ENCODE results near the gene CBX1. TPM values are rescaled to one million over a fixed set of nuclear protein-coding genes. Genes with fewer than 3 reads are reported as not detected.

Gene CBX1
- total RNA-seq, 1 donor from 2014 or later = 49.5 TPM

DNA sequence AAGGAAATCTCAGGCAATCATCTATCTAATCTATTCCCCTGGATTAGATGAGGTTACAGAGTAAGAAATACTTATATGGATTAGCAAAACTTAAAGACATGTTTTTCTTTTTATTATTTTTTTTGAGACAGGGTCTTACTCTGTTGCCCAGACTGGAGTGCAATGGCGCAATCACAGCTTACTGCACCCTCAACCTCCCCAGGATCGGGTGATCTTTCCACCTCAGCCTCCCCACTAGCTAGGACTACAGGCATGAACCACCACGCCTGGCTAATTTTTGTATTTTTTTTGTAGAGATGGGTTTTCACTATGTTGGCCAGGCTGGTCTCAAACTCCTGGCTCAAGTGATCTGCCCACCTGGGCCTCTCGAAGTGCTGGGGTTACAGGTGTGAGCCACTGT lies 56.4 kb downstream of the CBX1 start:
- Mint-ChIP-seq H3K4me1 (peaks cover 32% of the 10 kb centered on the region), H3K36me3 (ENCODE audit: low read depth) (peaks cover 15% of the 10 kb centered on the region), H3K9me3 (no peaks in the 10 kb centered on the region), H3K27me3 (no peaks in the 10 kb centered on the region), H3K27ac (no peak overlapping the region), H3K4me3 (no peak overlapping the region)
- ChIA-PET CTCF (no interaction called here), POLR2A (interaction anchor here (0.7 to 2.5 kb wide), 3 partner anchors 7 to 19 kb away, joined by 4 to 11 read pairs (median 4); no protein-coding TSS in a partner anchor)
- intact Hi-C loops (cut with micrococcal nuclease) = loop anchor here (5.0 kb wide), 1 partner anchor 1147 kb away; no protein-coding TSS in a partner anchor
- TF ChIP-seq, protein P1, sequence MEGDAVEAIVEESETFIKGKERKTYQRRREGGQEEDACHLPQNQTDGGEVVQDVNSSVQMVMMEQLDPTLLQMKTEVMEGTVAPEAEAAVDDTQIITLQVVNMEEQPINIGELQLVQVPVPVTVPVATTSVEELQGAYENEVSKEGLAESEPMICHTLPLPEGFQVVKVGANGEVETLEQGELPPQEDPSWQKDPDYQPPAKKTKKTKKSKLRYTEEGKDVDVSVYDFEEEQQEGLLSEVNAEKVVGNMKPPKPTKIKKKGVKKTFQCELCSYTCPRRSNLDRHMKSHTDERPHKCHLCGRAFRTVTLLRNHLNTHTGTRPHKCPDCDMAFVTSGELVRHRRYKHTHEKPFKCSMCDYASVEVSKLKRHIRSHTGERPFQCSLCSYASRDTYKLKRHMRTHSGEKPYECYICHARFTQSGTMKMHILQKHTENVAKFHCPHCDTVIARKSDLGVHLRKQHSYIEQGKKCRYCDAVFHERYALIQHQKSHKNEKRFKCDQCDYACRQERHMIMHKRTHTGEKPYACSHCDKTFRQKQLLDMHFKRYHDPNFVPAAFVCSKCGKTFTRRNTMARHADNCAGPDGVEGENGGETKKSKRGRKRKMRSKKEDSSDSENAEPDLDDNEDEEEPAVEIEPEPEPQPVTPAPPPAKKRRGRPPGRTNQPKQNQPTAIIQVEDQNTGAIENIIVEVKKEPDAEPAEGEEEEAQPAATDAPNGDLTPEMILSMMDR (IDR thresholded peaks at IDR 0.05) = no peak
- ATAC-seq (ENCODE audit: low read depth) = no peak
- no peak for DNase-seq

DNA sequence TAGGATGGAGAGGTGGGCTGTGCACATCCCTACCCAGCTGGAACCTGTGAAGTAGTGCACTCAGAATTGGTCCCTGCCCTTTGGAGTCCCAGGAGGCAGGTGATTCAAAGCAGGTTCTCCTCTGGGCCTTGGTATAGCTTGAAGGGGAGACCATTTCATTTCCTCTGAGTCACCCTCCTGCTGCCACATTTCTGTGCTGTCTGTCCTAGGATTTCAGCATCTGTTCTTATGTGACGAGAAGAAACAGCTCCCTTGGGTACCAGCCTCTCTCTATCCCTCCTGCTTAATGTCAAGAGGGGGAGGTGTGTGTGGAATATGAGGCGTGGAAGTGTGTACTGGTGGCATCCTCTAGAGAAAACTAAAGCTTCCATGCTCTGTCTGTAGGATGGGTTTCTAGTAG lies 58.1 kb downstream of the CBX1 start:
- ChIA-PET CTCF (interaction anchor here (0.6 to 1.2 kb wide), 4 partner anchors 16 to 69 kb away, joined by 3 to 6 read pairs (median 3); no protein-coding TSS in a partner anchor), POLR2A (interaction anchor here (0.7 to 2.5 kb wide), 5 partner anchors 11 to 60 kb away, joined by 3 to 11 read pairs (median 3); no protein-coding TSS in a partner anchor)
- DNase-seq (no peak), ATAC-seq (ENCODE audit: low read depth) (no peak)
- peaks cover 27% of the 10 kb centered on the region for H3K4me1 Mint-ChIP-seq
- H3K9me3 Mint-ChIP-seq = no peaks in the 10 kb centered on the region
- no peak overlapping the region for H3K4me3 Mint-ChIP-seq
- intact Hi-C loops (cut with micrococcal nuclease) = no loop called here
- TF ChIP-seq, protein P1 (IDR thresholded peaks at IDR 0.05) = no peak
- peak overlapping the region; percentile 12 for H3K27ac Mint-ChIP-seq
- peaks cover 5% of the 10 kb centered on the region for H3K36me3 Mint-ChIP-seq (ENCODE audit: low read depth)
- no peaks in the 10 kb centered on the region for H3K27me3 Mint-ChIP-seq

DNA sequence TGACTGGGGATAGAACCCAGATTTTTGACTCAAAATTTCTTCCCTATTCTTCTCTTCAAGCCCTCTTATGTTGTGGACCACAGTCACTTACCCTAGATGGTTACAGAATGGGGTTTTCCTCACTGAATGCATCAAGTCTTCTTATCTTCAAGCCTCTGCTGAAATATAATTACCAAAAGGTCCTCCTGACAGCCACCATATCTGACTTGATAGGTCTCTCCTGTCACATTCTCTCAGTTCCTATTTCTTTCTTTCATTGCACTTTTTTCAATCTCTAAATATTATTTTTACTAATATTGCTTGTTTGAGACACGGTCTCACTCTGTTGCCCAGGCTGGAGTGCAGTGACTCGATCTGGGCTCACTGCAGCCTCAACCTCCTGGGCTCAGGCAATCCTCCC lies 62.6 kb downstream of the CBX1 start:
- ATAC-seq (ENCODE audit: low read depth) (peak; percentile 7), DNase-seq (no peak)
- CTCF ChIA-PET = no interaction called here
- Mint-ChIP-seq H3K4me1 (peaks cover 20% of the 10 kb centered on the region), H3K27me3 (peaks cover 5% of the 10 kb centered on the region), H3K4me3 (peak overlapping the region; percentile 85), H3K27ac (no peak overlapping the region), H3K9me3 (no peaks in the 10 kb centered on the region), H3K36me3 (ENCODE audit: low read depth) (no peaks in the 10 kb centered on the region)
- intact Hi-C loops (cut with micrococcal nuclease) = loop anchor here (1.0 kb wide), 1 partner anchor 17 kb away; no protein-coding TSS in a partner anchor
- TF ChIP-seq, protein P1 (IDR thresholded peaks at IDR 0.05) = no peak
- POLR2A ChIA-PET = interaction anchor here (0.9 to 2.1 kb wide), 4 partner anchors 9 to 16 kb away, joined by 3 to 7 read pairs (median 6); partner anchors contain the start of gene NFE2L1

DNA sequence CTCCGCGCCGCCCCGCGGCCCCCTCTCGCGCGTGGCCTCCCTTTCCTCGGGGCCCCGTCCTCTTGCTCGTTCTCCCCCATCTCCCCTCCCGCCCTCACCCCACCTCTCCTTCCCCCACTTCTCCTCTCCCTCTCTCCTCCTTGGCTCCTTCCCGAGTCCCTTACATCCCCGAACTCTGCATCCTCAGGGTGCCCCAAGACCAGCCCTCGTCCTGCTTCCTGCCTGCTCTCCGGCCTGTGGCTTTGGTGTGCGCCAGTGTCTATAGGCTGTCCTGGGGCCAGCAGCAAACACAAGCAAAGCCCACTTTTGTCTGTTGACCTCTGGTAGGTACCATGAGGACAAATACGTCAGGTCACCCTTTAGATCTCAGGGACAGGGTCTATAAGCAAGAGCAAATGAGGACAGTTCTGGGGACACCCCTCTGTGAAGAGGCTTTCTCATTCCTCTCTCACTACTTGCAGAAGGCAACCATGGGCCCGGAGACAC lies 63.4 kb downstream of the CBX1 start:
- no peak overlapping the region for H3K27ac Mint-ChIP-seq
- intact Hi-C loops (cut with micrococcal nuclease) = loop anchor here (1.0 kb wide), 4 partner anchors 10 to 36 kb away; partner anchors contain the start of gene NFE2L1
- H3K36me3 Mint-ChIP-seq (ENCODE audit: low read depth) = no peaks in the 10 kb centered on the region
- no peaks in the 10 kb centered on the region for H3K9me3 Mint-ChIP-seq
- TF ChIP-seq, protein P1 (IDR thresholded peaks at IDR 0.05) = no peak
- no peak for DNase-seq
- peak overlapping the region; percentile 85 for H3K4me3 Mint-ChIP-seq
- H3K4me1 Mint-ChIP-seq = peaks cover 14% of the 10 kb centered on the region
- no peak for ATAC-seq (ENCODE audit: low read depth)
- H3K27me3 Mint-ChIP-seq = peaks cover 11% of the 10 kb centered on the region
- ChIA-PET POLR2A (interaction anchor here (0.6 to 2.7 kb wide), 6 partner anchors 9 to 22 kb away, joined by 3 to 27 read pairs (median 7); partner anchors contain the start of gene NFE2L1), CTCF (interaction anchor here (2.5 to 2.6 kb wide), 2 partner anchors 18 to 42 kb away, joined by 8 to 9 read pairs; no protein-coding TSS in a partner anchor)
